Mesendoderm (in vitro differentiated cells): ENCODE results near the gene RAB2B.

ENCODE experiments used
- DNase-seq: peaks from one replicate; pipeline ENCODE4 v3.0.0; 2013
- H2AK5ac ChIP-seq: 2 replicates; pipeline ENCODE4 v1.6.1; 2013; ENCODE audit warnings: low read length, inconsistent platforms
- H2BK120ac ChIP-seq: 2 replicates; pipeline ENCODE4 v1.6.1; 2013; ENCODE audit warnings: low read depth, mild to moderate bottlenecking, low read length, moderate library complexity, mixed read lengths
- H2BK15ac ChIP-seq: replicated peaks from 2 replicates; pipeline ENCODE4 v1.6.1; 2013; ENCODE audit warnings: low read depth, mild to moderate bottlenecking, moderate library complexity
- H2BK5ac ChIP-seq: 2 replicates; pipeline ENCODE4 v1.6.1; 2013; ENCODE audit warnings: low read length, inconsistent platforms
- H3K18ac ChIP-seq: 2 replicates; pipeline ENCODE4 v1.6.1; 2013; ENCODE audit warnings: mild to moderate bottlenecking, low read length, mixed read lengths
- H3K23ac ChIP-seq: one replicate; pipeline ENCODE4 v1.6.1; 2013; ENCODE audit warnings: low read length
- H3K27ac ChIP-seq: 2 replicates; pipeline ENCODE4 v1.5.1; 2013; ENCODE audit warnings: low read depth, mild to moderate bottlenecking, inconsistent platforms, low read length, moderate library complexity
- H3K27me3 ChIP-seq: 2 replicates; pipeline ENCODE4 v1.6.1; 2013; ENCODE audit warnings: low read length, control low read depth, mild to moderate bottlenecking, inconsistent platforms; ENCODE audit not compliant: insufficient read depth, poor library complexity
- H3K36me3 ChIP-seq: 2 replicates; pipeline ENCODE4 v1.6.1; 2013; ENCODE audit warnings: low read length, inconsistent platforms; ENCODE audit not compliant: control insufficient read depth, insufficient read depth
- H3K4ac ChIP-seq: one replicate; pipeline ENCODE4 v1.6.1; 2013; ENCODE audit warnings: low read depth, mild to moderate bottlenecking, low read length, moderate library complexity
- H3K4me1 ChIP-seq: 2 replicates; pipeline ENCODE4 v1.6.1; 2013; ENCODE audit warnings: low read depth, low read length, inconsistent platforms; ENCODE audit not compliant: control insufficient read depth
- H3K4me2 ChIP-seq: 2 replicates; pipeline ENCODE4 v1.6.1; 2013; ENCODE audit warnings: low read length
- H3K4me3 ChIP-seq: 2 replicates; pipeline ENCODE4 v1.5.1; 2013; ENCODE audit warnings: mild to moderate bottlenecking, low read length
- H3K56ac ChIP-seq: one replicate; pipeline ENCODE4 v1.6.1; 2013; ENCODE audit warnings: low read length
- H3K79me1 ChIP-seq: 2 replicates; pipeline ENCODE4 v1.6.1; 2013; ENCODE audit warnings: low read length, inconsistent platforms
- H3K79me2 ChIP-seq: 2 replicates; pipeline ENCODE4 v1.6.1; 2013; ENCODE audit warnings: mild to moderate bottlenecking, low read length; ENCODE audit not compliant: control insufficient read depth, insufficient read depth
- H3K9ac ChIP-seq: 2 replicates; pipeline ENCODE4 v1.6.1; 2013; ENCODE audit warnings: low read length, inconsistent platforms
- H4K5ac ChIP-seq: one replicate; pipeline ENCODE4 v1.6.1; 2013; ENCODE audit warnings: low read length
- H4K8ac ChIP-seq: one replicate; pipeline ENCODE4 v1.6.1; 2013; ENCODE audit warnings: low read depth, mild to moderate bottlenecking, control low read depth, low read length, moderate library complexity
- WGBS: extraction: QIAGEN DNeasy Blood & Tissue Kit; methylation state at CpG from one replicate; pipeline ENCODE4 v1.1.7; 2013; ENCODE audit warnings: low lambda C conversion rate, missing lambda C conversion rate; ENCODE audit not compliant: insufficient coverage; ENCODE audit errors: extremely low coverage; 5-methylcytosine and 5-hydroxymethylcytosine counted together

The RAB2B gene

DNA sequence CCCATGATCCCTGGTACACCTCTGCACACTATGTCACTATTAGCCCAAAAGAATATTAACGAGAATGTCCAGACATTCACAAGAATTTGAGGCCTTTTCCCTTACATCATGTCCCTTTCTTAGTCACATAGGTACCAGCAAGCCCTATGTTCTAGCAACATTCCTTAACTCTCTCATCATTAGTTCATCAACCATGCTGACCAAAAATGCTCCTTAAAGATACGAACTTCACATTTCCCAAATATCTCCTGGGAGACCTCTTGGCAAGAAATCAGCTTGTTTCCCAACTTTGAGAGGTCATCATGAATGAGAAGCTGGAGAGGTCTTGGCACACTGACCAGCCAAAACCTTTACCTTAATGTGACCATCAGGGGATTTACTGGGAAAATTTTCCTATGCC is 44.7 kb upstream of the RAB2B start:
- no peak overlapping the region for H3K4me2 ChIP-seq
- H3K4ac ChIP-seq, result no peak overlapping the region
- H3K56ac ChIP-seq, result no peak overlapping the region
- no peak overlapping the region for H3K27ac ChIP-seq
- H3K23ac ChIP-seq, result no peak overlapping the region
- H3K4me3 ChIP-seq, result no peak overlapping the region
- H2BK15ac ChIP-seq, result no peak overlapping the region
- H3K79me2 ChIP-seq, result peaks cover 34% of the 10 kb centered on the region
- no peak overlapping the region for H2BK120ac ChIP-seq
- no peak overlapping the region for H4K5ac ChIP-seq
- no peak overlapping the region for H4K8ac ChIP-seq
- no peak overlapping the region for H3K9ac ChIP-seq
- H3K79me1 ChIP-seq, result peaks cover 29% of the 10 kb centered on the region
- peaks cover 3% of the 10 kb centered on the region for H3K36me3 ChIP-seq
- H2AK5ac ChIP-seq, result no peak overlapping the region
- 100% methylated on average over 1 of the region's 2 CpGs for WGBS
- peaks cover 11% of the 10 kb centered on the region for H3K4me1 ChIP-seq
- H2BK5ac ChIP-seq, result no peak overlapping the region
- no peaks in the 10 kb centered on the region for H3K27me3 ChIP-seq
- DNase-seq, result no peak
- H3K18ac ChIP-seq, result no peak overlapping the region

DNA sequence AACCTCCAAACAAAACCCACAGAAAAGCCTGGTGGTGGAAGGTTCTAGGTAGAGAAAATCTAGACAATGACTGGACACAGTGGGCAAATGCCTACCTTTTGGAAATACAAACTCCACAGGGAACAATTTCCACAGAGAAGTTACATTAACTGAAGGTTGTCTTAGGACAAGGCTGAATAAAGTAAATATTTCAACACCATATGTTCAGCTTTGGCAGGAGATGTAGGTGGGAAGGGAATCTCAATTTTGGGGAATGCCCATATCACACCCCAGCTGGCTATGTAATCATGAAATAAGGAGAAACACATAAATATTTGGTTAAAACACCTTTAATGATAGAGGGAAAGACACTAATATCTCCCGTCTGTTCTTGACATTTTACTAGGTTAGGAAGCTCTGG is 44.0 kb upstream of the RAB2B start:
- H4K8ac ChIP-seq, result no peak overlapping the region
- H3K4me3 ChIP-seq, result no peak overlapping the region
- no peak overlapping the region for H2AK5ac ChIP-seq
- peaks cover 29% of the 10 kb centered on the region for H3K79me1 ChIP-seq
- no peak overlapping the region for H4K5ac ChIP-seq
- H2BK5ac ChIP-seq, result no peak overlapping the region
- no peak overlapping the region for H2BK120ac ChIP-seq
- no CpG with 5 or more reads among the region's 1 CpG for WGBS
- H3K4ac ChIP-seq, result no peak overlapping the region
- no peaks in the 10 kb centered on the region for H3K27me3 ChIP-seq
- H3K4me1 ChIP-seq, result peaks cover 11% of the 10 kb centered on the region
- H3K18ac ChIP-seq, result no peak overlapping the region
- DNase-seq, result no peak
- peaks cover 34% of the 10 kb centered on the region for H3K79me2 ChIP-seq
- H3K56ac ChIP-seq, result no peak overlapping the region
- H2BK15ac ChIP-seq, result no peak overlapping the region
- no peak overlapping the region for H3K9ac ChIP-seq
- H3K27ac ChIP-seq, result no peak overlapping the region
- no peak overlapping the region for H3K23ac ChIP-seq
- peaks cover 3% of the 10 kb centered on the region for H3K36me3 ChIP-seq
- no peak overlapping the region for H3K4me2 ChIP-seq

DNA sequence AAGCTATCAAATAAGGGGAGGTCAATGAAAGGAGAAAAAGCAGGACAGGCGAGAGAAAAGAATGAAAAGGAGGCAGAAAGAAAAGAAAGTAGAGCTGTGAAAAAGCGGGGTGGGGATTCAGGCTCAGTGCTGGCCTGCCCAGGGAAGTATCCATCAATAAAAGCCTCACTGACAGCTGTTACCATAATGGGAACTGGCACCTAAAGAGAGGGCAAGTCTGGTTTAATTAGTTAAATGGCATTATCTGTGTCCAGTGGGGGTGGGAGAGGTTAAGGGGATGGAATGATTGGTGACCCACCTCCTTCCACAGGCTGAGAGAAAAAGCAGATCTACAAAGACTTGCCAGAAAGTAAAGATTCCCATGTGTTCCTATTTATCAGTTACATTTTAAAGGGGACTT is 42.0 kb upstream of the RAB2B start:
- no peak overlapping the region for H3K4me2 ChIP-seq
- no peak overlapping the region for H2BK120ac ChIP-seq
- H3K23ac ChIP-seq, result no peak overlapping the region
- DNase-seq, result no peak
- no peaks in the 10 kb centered on the region for H3K36me3 ChIP-seq
- H3K56ac ChIP-seq, result no peak overlapping the region
- no peak overlapping the region for H4K5ac ChIP-seq
- H3K27me3 ChIP-seq, result no peaks in the 10 kb centered on the region
- no peak overlapping the region for H3K27ac ChIP-seq
- no peak overlapping the region for H2AK5ac ChIP-seq
- whole genome bisulfite sequencing, result no CpG with 5 or more reads among the region's 2 CpGs
- no peak overlapping the region for H4K8ac ChIP-seq
- H3K79me1 ChIP-seq, result peaks cover 16% of the 10 kb centered on the region
- no peak overlapping the region for H3K9ac ChIP-seq
- H2BK5ac ChIP-seq, result no peak overlapping the region
- H3K18ac ChIP-seq, result no peak overlapping the region
- H3K4me1 ChIP-seq, result peaks cover 5% of the 10 kb centered on the region
- peaks cover 16% of the 10 kb centered on the region for H3K79me2 ChIP-seq
- H3K4me3 ChIP-seq, result no peak overlapping the region
- H3K4ac ChIP-seq, result no peak overlapping the region
- H2BK15ac ChIP-seq, result no peak overlapping the region

DNA sequence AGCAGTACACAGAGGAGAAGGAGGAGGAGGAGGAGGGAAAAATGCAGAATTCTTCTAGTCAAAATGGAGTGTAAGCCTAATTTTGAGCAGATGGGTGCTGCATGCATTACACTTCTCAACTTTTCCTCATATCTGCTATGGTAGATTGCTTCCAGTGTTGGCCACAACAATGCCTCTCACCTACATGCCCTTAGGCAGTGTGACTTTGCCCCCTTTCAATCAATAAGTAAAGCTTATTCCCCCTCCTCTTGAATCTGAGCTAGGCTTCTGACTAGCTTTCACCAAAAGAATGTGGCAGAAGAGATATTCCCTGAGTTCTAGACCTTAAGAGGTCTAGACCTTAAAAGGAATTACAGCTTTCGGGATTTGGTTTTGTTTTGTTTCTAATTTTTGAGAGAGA is 37.6 kb upstream of the RAB2B start:
- Histone ChIP-seq H4K8ac (no peak overlapping the region), H3K4me3 (no peak overlapping the region), H3K79me1 (peaks cover 7% of the 10 kb centered on the region), H2AK5ac (no peak overlapping the region), H3K9ac (no peak overlapping the region), H2BK15ac (no peak overlapping the region), H3K27ac (no peak overlapping the region), H4K5ac (no peak overlapping the region), H3K4ac (no peak overlapping the region), H3K23ac (no peak overlapping the region), H2BK5ac (no peak overlapping the region), H3K4me1 (peaks cover 3% of the 10 kb centered on the region), H3K36me3 (no peaks in the 10 kb centered on the region), H2BK120ac (no peak overlapping the region), H3K4me2 (no peak overlapping the region), H3K18ac (no peak overlapping the region), H3K27me3 (no peaks in the 10 kb centered on the region), H3K79me2 (peaks cover 17% of the 10 kb centered on the region), H3K56ac (no peak overlapping the region)
- DNase-seq, result no peak
- WGBS, result no CpG with 5 or more reads among the region's 1 CpG

DNA sequence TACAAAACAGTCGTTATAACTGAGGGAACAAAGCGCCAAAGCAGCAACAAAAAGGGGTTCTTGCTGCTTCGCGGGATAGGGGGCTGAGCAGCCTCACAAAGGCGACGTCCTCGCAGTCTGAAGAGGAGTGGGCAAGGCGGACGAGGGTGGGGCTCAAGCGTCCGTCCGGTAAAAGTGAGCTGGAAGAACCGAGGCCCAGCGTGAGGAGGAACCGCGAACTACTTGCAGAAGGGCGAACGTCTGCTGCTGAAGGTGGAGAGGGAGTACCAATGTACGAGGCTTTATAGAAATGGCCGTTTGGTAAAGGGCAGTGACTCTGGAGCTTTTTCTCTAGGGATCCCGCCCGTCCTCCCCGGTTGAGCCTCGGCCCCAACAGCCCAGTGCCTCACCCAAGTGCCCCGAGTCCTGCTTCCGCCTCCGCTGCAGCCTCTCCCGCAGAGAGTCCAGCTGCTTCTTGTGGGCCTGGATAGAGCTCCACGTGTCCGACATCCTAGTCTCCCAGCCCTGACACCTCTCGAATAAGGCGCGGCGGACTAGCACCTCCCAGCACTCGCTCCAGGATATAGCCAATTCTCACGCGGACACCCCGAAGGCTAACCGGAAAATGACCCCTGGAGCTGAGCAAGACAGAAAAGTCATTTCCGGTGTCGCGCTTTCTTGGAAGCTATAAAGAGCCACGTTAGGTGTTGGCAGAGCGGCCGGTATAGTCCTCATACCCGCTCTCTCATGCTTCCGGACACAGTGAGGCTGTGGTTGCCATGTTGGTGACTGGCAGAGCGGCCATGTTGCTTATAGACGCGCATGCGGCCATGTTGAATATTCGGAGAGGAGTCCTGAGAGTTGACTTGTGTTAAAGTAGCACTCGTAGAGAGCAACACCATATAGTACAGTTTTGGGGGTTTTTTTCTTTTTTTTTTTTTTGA is 34.2 kb upstream of the RAB2B start, which contains the start of gene METTL3:
Gene METTL3, minus strand, starts transcription at position 606 of the 923 bp plus-strand sequence. Its CDS starts 117 bp downstream, at position 489.
- H3K79me1 ChIP-seq, result peaks cover 7% of the 10 kb centered on the region
- no peak within 1 kb of the TSS for H3K23ac ChIP-seq
- H2AK5ac ChIP-seq, result peak within 1 kb of the TSS; percentile 7
- peak within 1 kb of the TSS; percentile 54 for H2BK5ac ChIP-seq
- H3K27ac ChIP-seq, result peak within 1 kb of the TSS; percentile 58
- H3K27me3 ChIP-seq, result no peaks in the 10 kb centered on the region
- peak within 1 kb of the TSS; percentile 76 for H3K18ac ChIP-seq
- peak within 1 kb of the TSS; percentile 65 for H4K8ac ChIP-seq
- peaks cover 3% of the 10 kb centered on the region for H3K4me1 ChIP-seq
- H3K4me2 ChIP-seq, result peak within 1 kb of the TSS; percentile 83
- H3K79me2 ChIP-seq, result peaks cover 40% of the 10 kb centered on the region
- H4K5ac ChIP-seq, result no peak within 1 kb of the TSS
- H3K4ac ChIP-seq, result peak within 1 kb of the TSS; percentile 83
- H3K56ac ChIP-seq, result peak within 1 kb of the TSS; percentile 99
- no peaks in the 10 kb centered on the region for H3K36me3 ChIP-seq
- no peak within 1 kb of the TSS for H2BK120ac ChIP-seq
- peak within 1 kb of the TSS; percentile 97 for H3K9ac ChIP-seq
- peak within 1 kb of the TSS; percentile 95 for H3K4me3 ChIP-seq
- peak; percentile 100 for DNase-seq
- no CpG with 5 or more reads among the region's 53 CpGs for WGBS
- H2BK15ac ChIP-seq, result peak within 1 kb of the TSS; percentile 92
